CD14-positive monocyte (primary cell): Measurements from ENCODE around the gene STK33. TPM values are rescaled to one million over a fixed set of nuclear protein-coding genes. Genes with fewer than 3 reads are reported as not detected.

Source experiments
- DNase-seq, 3 donors: peaks; one replicate each; pipeline ENCODE4 v3.0.0-alpha.2; 2011 to 2022
- H2AFZ ChIP-seq: 2 replicates; pipeline ENCODE4 v1.6.0; 2012; ENCODE audit warnings: mild to moderate bottlenecking, low read depth, low read length, inconsistent platforms; ENCODE audit not compliant: insufficient read depth, poor library complexity, severe bottlenecking
- H3K27ac ChIP-seq, 2 donors: 1 replicate in 1 of 2; 2 replicates in 1 of 2; pipeline ENCODE4 v1.5.1; 2012 to 2013; ENCODE audit warnings: low read length in 2 of 2, control low read depth in 1 of 2, inconsistent platforms in 1 of 2, low read depth in 1 of 2, mild to moderate bottlenecking in 1 of 2
- H3K27me3 ChIP-seq, 2 donors: one replicate each; pipeline versions ENCODE4 v1.6.0 to v1.6.1; 2011 to 2013; ENCODE audit warnings: low read length in 2 of 2; ENCODE audit not compliant: control insufficient read depth in 2 of 2, insufficient read depth in 2 of 2
- H3K36me3 ChIP-seq, 2 donors: replicated peaks in 1 of 2; 1 replicate in 1 of 2; 2 replicates in 1 of 2; pipeline versions ENCODE4 v1.5.1 to v1.6.1; 2012 to 2013; ENCODE audit warnings: low read length in 2 of 2, control low read depth in 1 of 2, inconsistent platforms in 1 of 2, mild to moderate bottlenecking in 1 of 2; ENCODE audit not compliant: insufficient read depth in 2 of 2, control insufficient read depth in 1 of 2
- H3K4me1 ChIP-seq, 2 donors: 1 replicate in 1 of 2; 2 replicates in 1 of 2; pipeline versions ENCODE4 v1.5.1 to v1.6.1; 2012 to 2013; ENCODE audit warnings: low read length in 2 of 2, control low read depth in 1 of 2, inconsistent platforms in 1 of 2, mild to moderate bottlenecking in 1 of 2, moderate library complexity in 1 of 2; ENCODE audit not compliant: insufficient read depth in 2 of 2, control insufficient read depth in 1 of 2
- H3K4me2 ChIP-seq: replicated peaks from 2 replicates; pipeline ENCODE3; 2012; ENCODE audit warnings: low read length, moderate library complexity, mild to moderate bottlenecking; ENCODE audit not compliant: poor library complexity, severe bottlenecking; ENCODE audit errors: extremely low read depth
- H3K4me3 ChIP-seq, 3 experiments: fragments of 200-600 bp in 1 of 3; sonication (generic) in 1 of 3; replicated peaks in 1 of 3; 1 replicate in 2 of 3; 2 replicates in 1 of 3; pipeline ENCODE4 v1.5.1; 2011 to 2013; ENCODE audit warnings: low read length in 3 of 3, mild to moderate bottlenecking in 3 of 3, control low read depth in 2 of 3, low read depth in 2 of 3, inconsistent platforms in 1 of 3, moderate library complexity in 1 of 3
- H3K79me2 ChIP-seq: 2 replicates; pipeline ENCODE4 v1.6.0; 2012; ENCODE audit warnings: mild to moderate bottlenecking, control low read depth, inconsistent platforms, low read length, moderate library complexity; ENCODE audit not compliant: insufficient read depth
- H3K9ac ChIP-seq: 2 replicates; pipeline ENCODE4 v1.6.0; 2017; ENCODE audit warnings: low read length, mild to moderate bottlenecking; ENCODE audit not compliant: insufficient read depth, poor library complexity, severe bottlenecking
- H3K9me3 ChIP-seq, 2 donors: replicated peaks in 1 of 2; 1 replicate in 1 of 2; 2 replicates in 1 of 2; pipeline versions ENCODE4 v1.5.1 to v1.6.1; 2012 to 2013; ENCODE audit warnings: low read length in 2 of 2, control low read depth in 1 of 2; ENCODE audit not compliant: control insufficient read depth in 1 of 2, insufficient read depth in 1 of 2
- H4K20me1 ChIP-seq: 2 replicates; pipeline ENCODE4 v1.6.0; 2012; ENCODE audit warnings: mild to moderate bottlenecking, low read length, control low read depth, moderate library complexity; ENCODE audit not compliant: insufficient read depth
- H3K27ac Mint-ChIP-seq, 7 donors: one replicate each; pipeline ENCODE4 v1.8.0; 2020; ENCODE audit warnings: mild to moderate bottlenecking in 7 of 7, mixed read lengths in 7 of 7, moderate library complexity in 6 of 7, inconsistent platforms in 2 of 7
- H3K27me3 Mint-ChIP-seq, 3 donors: one replicate each; pipeline ENCODE4 v1.8.0; 2021 to 2022; ENCODE audit warnings: low read depth in 3 of 3, mild to moderate bottlenecking in 3 of 3, mixed read lengths in 3 of 3, moderate library complexity in 3 of 3, inconsistent platforms in 1 of 3
- H3K36me3 Mint-ChIP-seq, 2 donors: one replicate each; pipeline ENCODE4 v1.8.0; 2020; ENCODE audit warnings: mixed read lengths in 2 of 2, inconsistent platforms in 1 of 2, mild to moderate bottlenecking in 1 of 2
- H3K4me1 Mint-ChIP-seq: one replicate; pipeline ENCODE4 v1.8.0; 2020; ENCODE audit warnings: mild to moderate bottlenecking, mixed read lengths
- H3K4me3 Mint-ChIP-seq, 2 donors: one replicate each; pipeline ENCODE4 v1.8.0; 2020; ENCODE audit warnings: mild to moderate bottlenecking in 2 of 2, mixed read lengths in 2 of 2, moderate library complexity in 1 of 2
- H3K9me3 Mint-ChIP-seq, 7 donors: one replicate each; pipeline ENCODE4 v1.8.0; 2020 to 2022; ENCODE audit warnings: mixed read lengths in 7 of 7, mild to moderate bottlenecking in 6 of 7, moderate library complexity in 6 of 7, inconsistent platforms in 2 of 7
- CTCF ChIP-seq: fragments of 200-600 bp; IDR thresholded peaks from one replicate; pipeline ENCODE4 v1.8.0; 2022; ENCODE audit warnings: antibody characterized with exemption, mild to moderate bottlenecking
- WGBS: methylation state at CpG from one replicate; pipeline ENCODE4 v1.1.5; 2013; ENCODE audit warnings: missing lambda C conversion rate; ENCODE audit not compliant: insufficient coverage; 5-methylcytosine and 5-hydroxymethylcytosine counted together
- intact Hi-C, 2 donors: fragments of 100-400 bp; cut with micrococcal nuclease; formaldehyde crosslinking; loops; one replicate each; pipeline versions ENCODE4 v1.15.0 to v1.15.1; 2023
- polyA plus RNA-seq, 3 donors: library from polyadenylated mRNA; depleted of rRNA in 1 of 3; unstranded in 2 of 3; stranded (reverse) in 1 of 3; fragments of 300-500 nt in 2 of 3; fragments of >200 nt in 1 of 3; fragmentation: Illumina TruSeq in 2 of 3; gene quantifications; 1 replicate in 2 of 3; 2 replicates in 1 of 3; pipeline ENCODE4 v1.2.3, GENCODE V29; 2012 to 2021

The STK33 gene
- polyA plus RNA-seq, 3 donors = not detected

- Histone ChIP-seq H4K20me1 (no peaks in the 10 kb centered on the region), H3K4me2 (no peak overlapping the region), H3K27ac (no peak overlapping the region), H3K4me1 (no peaks in the 10 kb centered on the region), H3K4me3 (no peak overlapping the region), H3K27me3 (no peaks in the 10 kb centered on the region), H2AFZ (no peak overlapping the region), H3K9ac (no peak overlapping the region), H3K79me2 (no peaks in the 10 kb centered on the region), H3K9me3 (no peaks in the 10 kb centered on the region), H3K36me3 (no peaks in the 10 kb centered on the region)
- H3K27me3 Mint-ChIP-seq = peaks cover 0 to 2% (median 0%) of the 10 kb centered on the region in 3 donors
- TF ChIP-seq CTCF = no peak
- no peaks in the 10 kb centered on the region for H3K36me3 Mint-ChIP-seq
- H3K9me3 Mint-ChIP-seq = peaks cover 0 to 11% (median 0%) of the 10 kb centered on the region in 7 donors
- intact Hi-C loops = no loop called here
- no peak overlapping the region for H3K4me3 Mint-ChIP-seq
- no peak overlapping the region for H3K27ac Mint-ChIP-seq
- WGBS = no CpG with 5 or more reads among the region's 1 CpG
- no peak for DNase-seq
- no peaks in the 10 kb centered on the region for H3K4me1 Mint-ChIP-seq
Measured at GRCh38 chr11:8584082-8584481, 9.9 kb downstream of the STK33 start.

GRCh38 chr11:8581300-8581699, 12.7 kb downstream of the STK33 start:
- H3K4me1 ChIP-seq = no peaks in the 10 kb centered on the region
- H3K4me3 ChIP-seq = no peak overlapping the region
- no peaks in the 10 kb centered on the region for H3K36me3 Mint-ChIP-seq
- H3K27me3 ChIP-seq = no peaks in the 10 kb centered on the region
- H3K27me3 Mint-ChIP-seq = peaks cover 0 to 1% (median 0%) of the 10 kb centered on the region in 3 donors
- no peaks in the 10 kb centered on the region for H3K79me2 ChIP-seq
- H3K9ac ChIP-seq = no peak overlapping the region
- H3K4me3 Mint-ChIP-seq = no peak overlapping the region
- peaks cover 0 to 8% (median 0%) of the 10 kb centered on the region in 7 donors for H3K9me3 Mint-ChIP-seq
- H3K36me3 ChIP-seq = no peaks in the 10 kb centered on the region
- DNase-seq = no peak
- H3K27ac Mint-ChIP-seq = no peak overlapping the region
- TF ChIP-seq CTCF = no peak
- no peak overlapping the region for H2AFZ ChIP-seq
- WGBS = no CpG with 5 or more reads among the region's 3 CpGs
- no peak overlapping the region for H3K4me2 ChIP-seq
- H3K9me3 ChIP-seq = no peaks in the 10 kb centered on the region
- intact Hi-C loops = no loop called here
- H3K27ac ChIP-seq = no peak overlapping the region
- H3K4me1 Mint-ChIP-seq = no peaks in the 10 kb centered on the region
- no peaks in the 10 kb centered on the region for H4K20me1 ChIP-seq
